Epithelial cell of proximal tubule (primary cell): ENCODE measurements around the gene ANKRD17. TPM values are rescaled to one million over a fixed set of nuclear protein-coding genes. Genes with fewer than 3 reads are reported as not detected.
"Not testable (repeated sequence)": the region's sequence is repeated elsewhere in the genome, so short reads cannot be mapped to it uniquely, and the experiment has no call there.

Experiments used
- DNase-seq: peaks from one replicate; pipeline ENCODE4 v3.0.0-alpha.2; 2011; ENCODE audit warnings: low read depth
- H3K4me3 ChIP-seq: 2 replicates; pipeline ENCODE4 v1.5.1; 2011; ENCODE audit warnings: low read depth, mild to moderate bottlenecking, low read length
- CTCF ChIP-seq: conservative IDR thresholded peaks from 2 replicates; pipeline ENCODE4 v1.5.1; 2012; ENCODE audit warnings: low read depth, mild to moderate bottlenecking, low read length
- total RNA-seq: library from RNA; depleted of rRNA; stranded (reverse); fragments of >200 nt; gene quantifications from 2 replicates; pipeline ENCODE4 v1.2.3, GENCODE V29; 2015

The ANKRD17 gene
- total RNA-seq, 1 donor from 2014 or later: 25.4 TPM

- DNase-seq: no peak
- no peak for TF ChIP-seq CTCF
- no peak overlapping the region for H3K4me3 ChIP-seq
Observed at GRCh38 chr4:73213916-73214653, 44.5 kb downstream of the ANKRD17 start.

- no peak for TF ChIP-seq CTCF
- DNase-seq: no peak
Observed at GRCh38 chr4:73212982-73213730, 45.4 kb downstream of the ANKRD17 start.

GRCh38 chr4:73211968-73212367 lies 46.6 kb downstream of the ANKRD17 start:
- DNase-seq: no peak
- H3K4me3 ChIP-seq: no peak overlapping the region
- no peak for TF ChIP-seq CTCF

More at GRCh38 chr4:73212982-73213730, 45.4 kb downstream of the ANKRD17 start:
- no peak overlapping the region for H3K4me3 ChIP-seq

- no peak for TF ChIP-seq CTCF
- no peak for DNase-seq
- H3K4me3 ChIP-seq: no peak overlapping the region
Observed at GRCh38 chr4:73208376-73208775, 50.2 kb downstream of the ANKRD17 start.

- no peak for DNase-seq
- TF ChIP-seq CTCF: no peak
- H3K4me3 ChIP-seq: no peak overlapping the region
Observed at GRCh38 chr4:73206236-73206635, 52.4 kb downstream of the ANKRD17 start.

GRCh38 chr4:73205482-73205881 lies 53.1 kb downstream of the ANKRD17 start:
- no peak for TF ChIP-seq CTCF
- DNase-seq: no peak
- H3K4me3 ChIP-seq: no peak overlapping the region

GRCh38 chr4:73203976-73204375 lies 54.6 kb downstream of the ANKRD17 start:
- H3K4me3 ChIP-seq, DNase-seq: not testable (repeated sequence)
